HepG2 (cell line): Measurements from ENCODE around the gene P2RY11. TPM values are rescaled to one million over a fixed set of nuclear protein-coding genes. Genes with fewer than 3 reads are reported as not detected.

Source experiments
- ATAC-seq: fragments of 200-7000 bp; cut with Tn5 transposase; 3 replicates; pipeline ENCODE4 v1.9.1; 2020; ENCODE audit warnings: mild to moderate bottlenecking, moderate library complexity
- BruUV-seq: library from RNA; stranded (reverse); fragments of 400-500 nt; replicated peaks from 2 replicates; lab custom pipeline; 2021; lab: Mats Ljungman, UMichigan
- CTCF ChIA-PET: fragments of 300-600 bp; formaldehyde crosslinking; extraction: SDS; loops from one replicate; lab custom pipeline; 2021; ENCODE audit warnings: low total read pairs, inconsistent platforms, low intra/inter-chr PET ratio; lab: Yijun Ruan, JAX
- POLR2A ChIA-PET: fragments of 350-600 bp; sonication (Branson Sonifier 250); formaldehyde crosslinking; loops from one replicate; lab custom pipeline; 2020; ENCODE audit warnings: antibody characterized with exemption, inconsistent platforms; lab: Yijun Ruan, JAX
- DNase-seq: peaks from one replicate; pipeline ENCODE4 v3.0.0-alpha.2; 2015; ENCODE audit warnings: low spot score
- FAIRE-seq: peaks from 3 replicates; lab custom pipeline; 2011; peaks lifted over from hg19 to GRCh38; lab: Jason Lieb, UNC
- H2AFZ ChIP-seq: one replicate; pipeline ENCODE4 v1.6.1; 2011; ENCODE audit warnings: low read length, inconsistent platforms
- H3K27ac ChIP-seq: fragments of 300-600 bp; 3 replicates; pipeline ENCODE4 v1.8.0; 2011; ENCODE audit warnings: mixed run types, mild to moderate bottlenecking, mixed read lengths, low read length, inconsistent platforms; ENCODE audit not compliant: insufficient read depth; ENCODE audit errors: extremely low read length
- H3K27me3 ChIP-seq, 2 experiments: fragments of 200-600 bp in 1 of 2; 2 replicates in 1 of 2; 3 replicates in 1 of 2; pipeline versions ENCODE4 v1.6.0 to v1.8.0; 2011; ENCODE audit warnings: low read length in 2 of 2, mild to moderate bottlenecking in 2 of 2, moderate library complexity in 2 of 2, inconsistent platforms in 1 of 2; ENCODE audit not compliant: insufficient read depth in 2 of 2, control insufficient read depth in 1 of 2
- H3K36me3 ChIP-seq, 2 experiments: fragments of 200-600 bp in 1 of 2; replicated peaks in 1 of 2; 2 replicates in 1 of 2; 3 replicates in 1 of 2; pipeline versions ENCODE4 v1.5.1 to v1.8.0; 2011; ENCODE audit warnings: low read length in 2 of 2, inconsistent platforms in 1 of 2; ENCODE audit not compliant: insufficient read depth in 2 of 2, control insufficient read depth in 1 of 2
- H3K4me1 ChIP-seq: 2 replicates; pipeline ENCODE4 v1.5.1; 2012; ENCODE audit warnings: low read length, inconsistent platforms; ENCODE audit not compliant: insufficient read depth
- H3K4me2 ChIP-seq: 2 replicates; pipeline ENCODE4 v1.6.0; 2011; ENCODE audit warnings: low read depth, low read length, inconsistent platforms
- H3K4me3 ChIP-seq, 3 experiments: fragments of 200-600 bp in 1 of 3; sonication (generic), shearing (Covaris generic) in 1 of 3; replicated peaks in 1 of 3; 2 replicates each; pipeline ENCODE4 v1.5.1; 2011 to 2016; ENCODE audit warnings: low read length in 3 of 3, inconsistent platforms in 2 of 3, low read depth in 2 of 3, mild to moderate bottlenecking in 2 of 3, control low read depth in 1 of 3, mixed read lengths in 1 of 3; ENCODE audit not compliant: insufficient read depth in 1 of 3
- H3K79me2 ChIP-seq: one replicate; pipeline ENCODE4 v1.6.1; 2011; ENCODE audit warnings: low read length, inconsistent platforms; ENCODE audit not compliant: insufficient read depth
- H3K9ac ChIP-seq: 2 replicates; pipeline ENCODE4 v1.6.0; 2011; ENCODE audit warnings: mild to moderate bottlenecking, low read depth, low read length, inconsistent platforms; ENCODE audit not compliant: insufficient read depth
- H3K9me3 ChIP-seq: 2 replicates; pipeline ENCODE4 v1.5.1; 2012; ENCODE audit warnings: mild to moderate bottlenecking, low read length
- H4K20me1 ChIP-seq: 2 replicates; pipeline ENCODE4 v1.6.0; 2011; ENCODE audit warnings: inconsistent platforms, mild to moderate bottlenecking, low read length, moderate library complexity; ENCODE audit not compliant: insufficient read depth
- CBX2 ChIP-seq, 2 experiments: fragments of 200-600 bp in 1 of 2; sonication (generic); formaldehyde crosslinking in 1 of 2; IDR thresholded peaks; 2 replicates each; pipeline versions ENCODE4 v1.7.0 to v1.8.1; 2018 to 2022; ENCODE audit warnings: low read depth in 2 of 2, low read length in 1 of 2, mild to moderate bottlenecking in 1 of 2, missing genetic modification reagents in 1 of 2
- HNF1B ChIP-seq: sonication (generic); formaldehyde crosslinking; IDR thresholded peaks from 2 replicates; pipeline ENCODE4 v1.5.1; 2020; ENCODE audit warnings: mild to moderate bottlenecking, moderate library complexity, missing genetic modification reagents
- MAFF ChIP-seq: IDR thresholded peaks from 2 replicates; pipeline ENCODE4 v1.6.1; 2011; ENCODE audit warnings: low read depth, low read length, improper control_type of control experiment
- ZBTB33 ChIP-seq: sonication (generic); formaldehyde crosslinking; IDR thresholded peaks from 2 replicates; pipeline ENCODE4 v1.4.0; 2020; ENCODE audit warnings: missing genetic modification reagents
- ZBTB39 ChIP-seq: sonication (generic); formaldehyde crosslinking; IDR thresholded peaks from 2 replicates; pipeline ENCODE4 v1.5.0; 2020; ENCODE audit warnings: missing genetic modification reagents
- ZKSCAN8 ChIP-seq: IDR thresholded peaks from 2 replicates; pipeline ENCODE4 v1.6.1; 2016; ENCODE audit warnings: borderline replicate concordance, missing genetic modification reagents, missing compliant biosample characterization
- ZNF24 ChIP-seq: fragments of 450-650 bp; IDR thresholded peaks from 2 replicates; pipeline ENCODE4 v1.6.1; 2017; ENCODE audit warnings: antibody characterized with exemption, mild to moderate bottlenecking
- ZNF720 ChIP-seq: sonication (generic); formaldehyde crosslinking; IDR thresholded peaks from 2 replicates; pipeline ENCODE4 v1.4.0; 2020; ENCODE audit warnings: missing genetic modification reagents
- WGBS: methylation state at CpG from one replicate; pipeline ENCODE4 v1.1.6; 2017; ENCODE audit warnings: low lambda C conversion rate; 5-methylcytosine and 5-hydroxymethylcytosine counted together
- in situ Hi-C: cut with HindIII; loops from 2 replicates; pipeline ENCODE4 v1.10.0; 2017; ENCODE audit warnings: low pct_unique_long_range_greater_than_20kb; ENCODE audit not compliant: extremely low pct_ligation_motif_present
- intact Hi-C: fragments of 100-400 bp; cut with micrococcal nuclease; formaldehyde crosslinking; loops from one replicate; pipeline ENCODE4 v1.10.0; 2022; ENCODE audit not compliant: unreplicated experiment
- polyA plus RNA-seq, 8 experiments: library from polyadenylated mRNA; depleted of rRNA in 3 of 8; stranded (reverse) in 7 of 8; unstranded in 1 of 8; fragments of >200 nt; fragmentation: Illumina TruSeq in 4 of 8; extraction: Trizol in 4 of 8; gene quantifications; 2 replicates each; pipeline versions ENCODE4 v1.2.1 to v1.2.3, GENCODE V29; 2011 to 2016; ENCODE audit warnings: low read depth in 4 of 8, missing spikeins in 1 of 8, mixed read lengths in 1 of 8; ENCODE audit not compliant: insufficient read depth in 1 of 8
- total RNA-seq, 5 experiments: library from RNA; depleted of rRNA; stranded (reverse); fragments of >200 nt; fragmentation: Illumina TruSeq; extraction: Trizol; gene quantifications; 2 replicates each; pipeline ENCODE4 v1.2.3, GENCODE V29; 2016; ENCODE audit warnings: low read depth in 1 of 5

The P2RY11 gene
- total and polyA plus RNA-seq, 2 of the 13 experiments (the other 11 are each of a cell fraction or from before 2014, with no cell fraction given): 4.0 to 7.8 TPM

- TF ChIP-seq HNF1B (CRISPR knock-in tag): no peak; the same call in 1 of the 2 replicates
- no peak for TF ChIP-seq MAFF
- no peak for TF ChIP-seq ZBTB39 (CRISPR knock-in tag)
Measured at GRCh38 chr19:10086591-10087192, 24.8 kb upstream of the P2RY11 start (continued).

- no peaks in the 10 kb centered on the region for H3K79me2 ChIP-seq
- H3K9me3 ChIP-seq: no peaks in the 10 kb centered on the region
- POLR2A ChIA-PET: interaction anchor here (1.3 kb wide), 1 partner anchor 8 kb away, joined by 4 read pairs; no protein-coding TSS in a partner anchor
- peaks cover 45% of the 10 kb centered on the region for H3K4me1 ChIP-seq
- no peak for FAIRE-seq
- peak overlapping the region in 1 of 3 experiments; percentile 91; a peak in 2 of 6 replicates for H3K4me3 ChIP-seq
- H3K4me2 ChIP-seq: peak overlapping the region; percentile 86
- CTCF ChIA-PET: no interaction called here
- peaks cover 2 to 4% of the 10 kb centered on the region in 2 experiments; a peak in 2 of 5 replicates for H3K36me3 ChIP-seq
- H4K20me1 ChIP-seq: no peaks in the 10 kb centered on the region
- no peak overlapping the region for H3K9ac ChIP-seq
- intact Hi-C loops: no loop called here
- no peak overlapping the region for H3K27ac ChIP-seq
- TSS peak; percentile 55 for BruUV-seq
- no peaks in the 10 kb centered on the region for H3K27me3 ChIP-seq
- DNase-seq: no peak
- WGBS: 95% methylated on average over 17 of the region's 18 CpGs
- in situ Hi-C loops: no loop called here
- H2AFZ ChIP-seq: no peak overlapping the region
- TF ChIP-seq CBX2 (IDR thresholded peaks at IDR 0.05; ENCODE audit: low read depth, low read length) (no peak), CBX2 (CRISPR knock-in tag; IDR thresholded peaks at IDR 0.05; ENCODE audit: low read depth) (no peak), ZNF720 (CRISPR knock-in tag) (no peak), ZKSCAN8 (peak; percentile 97), ZBTB33 (CRISPR knock-in tag) (no peak), ZNF24 (peak; percentile 86)
- ATAC-seq: no peak
Measured at GRCh38 chr19:10087296-10088061, 24.0 kb upstream of the P2RY11 start.
